HG02943 (cell line): ENCODE data around the gene FGFBP2.

Experiments
- ATAC-seq: cut with Tn5 transposase; IDR thresholded peaks from one replicate; pipeline ENCODE4 v1.9.1; 2021; ENCODE audit warnings: mild to moderate bottlenecking, low read depth, moderate library complexity; ENCODE audit not compliant: unreplicated experiment

FGFBP2 gene

DNA sequence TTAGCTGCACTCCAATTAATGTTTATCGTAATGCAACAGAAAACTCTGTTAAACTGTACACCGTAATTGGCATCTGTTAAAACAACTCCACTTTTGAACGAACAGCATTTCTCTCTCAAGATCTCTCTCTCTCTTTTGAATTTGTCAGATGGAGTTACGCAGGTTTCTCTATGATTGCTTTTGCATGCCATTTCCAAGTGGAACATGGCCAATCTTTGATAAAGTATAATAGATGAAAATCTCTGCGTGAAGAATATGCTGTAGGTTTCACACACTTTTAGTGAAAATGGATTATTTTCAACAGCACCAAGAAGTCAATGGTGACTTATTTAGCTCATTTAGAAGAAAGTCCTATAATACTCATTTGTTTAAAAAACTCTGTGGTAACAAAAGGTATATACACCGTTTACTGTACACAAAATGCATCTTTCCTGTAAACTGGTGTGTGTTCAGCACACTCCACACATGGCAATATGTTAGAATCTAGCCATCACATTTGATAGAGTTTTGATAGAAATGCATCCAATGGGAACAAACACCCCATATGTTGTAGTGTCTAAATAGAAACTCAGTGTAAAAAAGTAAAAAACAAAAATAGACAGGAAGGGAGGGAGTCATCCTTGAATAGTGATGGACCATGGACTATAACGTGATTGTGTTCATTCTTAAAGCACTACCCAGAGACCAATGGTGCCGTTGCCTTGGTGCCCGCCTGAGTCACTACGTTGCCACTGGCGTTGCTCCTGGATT lies 5.8 kb upstream of the FGFBP2 start:
- ATAC-seq = no peak

DNA sequence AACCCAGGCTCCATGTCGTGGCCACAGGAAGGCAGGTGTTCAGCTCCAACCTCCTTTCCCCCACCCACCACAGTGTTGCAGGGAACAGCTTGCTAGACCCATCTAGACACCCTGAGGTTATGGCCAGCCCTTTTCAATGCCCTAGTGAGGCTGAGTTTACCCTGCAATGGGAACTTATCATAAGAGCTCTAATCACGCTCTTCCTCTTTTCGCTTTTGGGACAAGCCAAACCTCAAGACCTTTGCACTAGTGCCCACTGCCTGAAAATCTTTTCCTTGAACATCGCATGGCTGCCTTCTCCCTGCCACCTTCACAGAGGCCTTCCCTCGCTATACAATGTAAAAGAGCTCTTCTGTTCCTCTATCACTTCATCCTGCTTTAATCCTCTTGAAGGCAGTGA lies 2.4 kb upstream of the FGFBP2 start:
- no peak for ATAC-seq

DNA sequence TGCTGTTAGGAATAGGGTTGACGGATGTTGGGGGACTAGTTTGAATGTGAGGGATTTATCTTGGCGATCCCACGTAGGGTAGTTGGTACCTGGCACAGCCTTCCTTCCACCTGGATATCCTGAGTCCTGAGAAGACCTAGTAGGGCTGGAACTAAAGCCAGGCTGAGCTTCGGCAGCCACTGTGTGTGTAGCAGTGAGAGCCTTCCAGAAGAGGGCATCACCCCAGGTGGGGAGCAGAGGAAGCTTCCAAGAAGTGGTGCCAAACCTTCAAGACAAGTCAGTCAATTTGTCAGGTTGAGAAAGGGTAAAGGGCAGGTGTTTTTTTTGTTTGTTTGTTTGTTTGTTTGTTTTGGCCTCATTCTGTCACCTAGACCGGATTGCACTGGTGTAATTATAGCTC lies 1.2 kb upstream of the FGFBP2 start:
- no peak for ATAC-seq

DNA sequence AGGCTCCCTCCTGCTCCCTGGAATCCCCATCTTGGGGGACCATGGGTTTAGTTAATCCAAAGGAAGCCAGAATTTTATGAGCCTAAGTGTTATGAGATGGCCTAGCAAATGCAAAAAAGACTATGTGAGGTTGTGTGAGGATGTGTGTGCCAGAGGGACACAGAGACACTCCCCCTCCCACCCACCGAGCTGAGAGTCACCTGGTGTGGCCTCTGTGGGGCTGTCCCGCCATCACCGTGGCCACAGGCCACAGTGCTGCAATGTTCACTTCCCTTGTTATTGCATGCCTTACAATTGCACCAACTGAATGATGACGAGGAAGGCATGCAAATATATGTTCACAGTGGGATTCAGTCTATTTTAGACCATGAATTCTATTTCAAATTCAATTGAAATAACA lies 601 bp upstream of the FGFBP2 start:
- no peak for ATAC-seq

DNA sequence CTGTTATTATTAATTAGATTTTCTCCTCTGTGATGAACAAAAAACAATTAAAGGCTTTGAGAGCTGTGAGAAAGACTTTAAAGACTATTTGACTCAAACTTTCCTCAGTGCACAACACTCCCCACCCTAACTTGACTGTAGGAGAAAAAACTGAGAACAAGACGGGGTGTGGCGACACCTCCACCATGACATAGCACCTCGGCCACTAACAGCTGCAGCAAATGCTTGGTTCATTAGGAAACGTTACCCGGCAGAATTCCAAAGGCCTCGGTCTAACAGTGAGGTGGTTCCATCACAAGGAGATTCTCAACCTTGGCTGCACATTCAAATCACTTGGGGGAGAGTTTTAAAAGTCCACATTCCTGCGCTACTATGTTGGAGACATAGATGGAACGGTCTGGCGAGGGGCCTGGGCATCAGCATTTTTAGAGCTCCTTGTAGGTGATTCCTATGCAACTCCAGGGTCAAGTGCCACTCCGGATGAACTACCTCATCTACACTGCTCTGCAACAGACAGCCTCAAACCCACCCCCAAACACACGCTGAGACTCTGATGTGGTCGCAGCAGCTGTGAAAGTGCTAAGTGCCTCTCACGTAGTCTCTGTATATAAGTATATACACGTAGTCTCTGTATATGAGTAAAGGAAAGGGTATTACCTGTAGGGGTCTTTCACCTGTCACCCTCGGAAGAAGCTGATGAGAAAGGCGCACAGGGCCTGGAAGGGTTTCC lies 1.0 kb downstream of the FGFBP2 start:
- ATAC-seq = no peak

DNA sequence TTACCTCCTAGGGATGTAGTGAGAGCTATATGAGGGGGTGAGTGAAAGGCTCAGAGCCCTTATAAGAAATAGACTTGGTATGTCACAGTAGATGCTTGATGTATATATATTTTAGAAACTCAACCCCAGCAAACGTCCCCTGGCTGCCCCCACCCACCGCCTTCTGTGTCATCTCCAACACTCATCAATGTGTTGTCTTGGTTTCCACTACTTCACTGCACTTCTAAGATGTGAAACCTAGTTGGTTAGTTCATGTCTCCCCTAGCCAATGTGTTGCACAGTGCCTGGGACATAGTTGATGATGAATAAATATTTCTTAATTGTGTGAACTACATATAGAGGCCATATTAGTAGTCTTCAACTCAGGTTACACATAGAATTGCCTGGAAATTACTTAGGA lies 4.4 kb downstream of the FGFBP2 start:
- ATAC-seq = no peak

DNA sequence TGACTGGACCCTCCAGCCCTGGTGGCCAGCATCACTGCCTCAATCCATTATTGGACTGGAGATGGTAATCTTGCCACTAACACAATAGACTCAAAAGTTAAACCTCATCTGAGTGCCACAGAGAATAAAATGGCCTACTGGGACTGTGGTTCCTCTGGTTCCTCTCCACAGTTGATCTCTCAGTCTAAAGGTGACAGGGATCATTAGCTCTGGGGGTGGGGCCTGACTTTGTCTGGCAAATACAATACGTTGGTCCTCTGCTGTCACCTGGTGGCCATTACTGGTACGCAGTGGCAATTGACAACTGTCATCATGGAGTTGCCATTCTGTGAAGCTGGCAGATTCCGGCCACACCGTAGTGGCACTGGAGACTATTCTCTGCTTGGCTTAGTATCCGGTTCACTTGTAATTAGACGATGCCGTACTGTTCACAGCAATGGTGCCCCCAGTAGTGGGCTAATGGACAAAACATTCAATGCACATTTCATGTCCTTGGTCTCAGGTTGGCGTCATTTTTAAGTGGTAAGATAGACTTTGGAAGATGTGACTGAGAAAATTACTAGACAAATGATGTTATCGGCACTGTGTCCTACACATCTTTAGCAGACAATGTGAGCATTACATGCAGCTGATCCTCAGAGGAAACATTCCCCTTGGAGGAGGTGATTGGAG lies 6.7 kb downstream of the FGFBP2 start:
- peak; percentile 93 for ATAC-seq

DNA sequence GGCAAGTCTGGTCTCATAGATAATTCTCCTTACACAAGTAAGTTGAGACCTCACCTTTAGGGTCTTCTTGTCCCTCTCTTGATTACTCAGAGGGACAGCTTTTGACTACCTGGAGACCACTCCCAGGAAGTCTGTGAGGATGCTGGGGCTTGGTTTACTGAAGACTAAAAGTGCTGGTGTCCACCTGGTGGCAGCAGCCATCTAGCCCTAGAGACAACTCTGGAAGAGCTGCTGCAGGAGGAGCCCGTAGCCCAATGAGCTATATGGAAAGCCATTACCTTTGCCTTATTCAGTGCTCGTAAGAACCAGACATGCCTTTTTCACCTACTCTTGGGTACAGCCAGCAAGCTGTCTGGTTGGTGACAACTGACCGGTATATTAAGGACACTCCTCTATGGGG lies 7.3 kb downstream of the FGFBP2 start:
- ATAC-seq = no peak

DNA sequence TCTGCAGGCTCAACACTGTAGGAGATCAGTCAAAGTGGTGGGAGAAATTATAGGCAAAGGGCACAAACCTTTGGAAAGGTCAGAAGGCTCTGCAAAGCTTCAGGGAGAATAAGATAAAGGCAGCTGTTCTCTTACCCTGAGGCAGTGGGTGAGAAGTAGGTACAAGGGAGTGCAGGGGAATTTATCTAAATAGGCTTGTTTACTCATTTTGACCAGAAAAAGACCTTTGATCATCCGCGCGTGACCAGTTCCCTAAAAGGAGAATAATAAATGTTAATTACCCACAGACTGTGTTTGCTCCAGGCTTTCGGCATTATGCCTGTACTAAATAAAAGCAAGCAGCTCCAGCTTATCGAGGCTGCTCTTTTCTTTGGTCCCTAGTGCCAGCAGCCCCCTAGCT lies 9.3 kb downstream of the FGFBP2 start:
- no peak for ATAC-seq

GRCh38 chr4:15951781-15952180 lies 11.2 kb downstream of the FGFBP2 start:
- no peak for ATAC-seq

DNA sequence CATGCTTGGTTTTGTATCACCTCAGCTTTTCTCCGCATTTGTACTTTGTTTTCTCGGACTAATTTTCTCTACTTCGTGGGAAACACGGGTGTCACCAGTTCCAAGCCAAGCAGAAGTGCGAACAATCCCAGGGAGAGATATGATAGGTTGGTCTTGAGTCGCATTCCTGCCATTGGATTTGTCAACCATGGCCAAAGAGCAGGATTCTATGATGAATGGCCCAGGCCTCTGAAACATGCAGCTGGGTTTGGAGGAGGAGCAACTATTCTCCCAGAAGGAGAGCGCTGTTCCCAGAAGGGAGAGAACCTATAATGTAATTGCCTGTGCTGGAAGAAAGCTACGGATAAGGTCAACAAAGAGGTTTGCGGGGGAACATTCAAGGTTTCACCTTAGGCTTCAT lies 14.1 kb downstream of the FGFBP2 start:
- ATAC-seq = no peak

DNA sequence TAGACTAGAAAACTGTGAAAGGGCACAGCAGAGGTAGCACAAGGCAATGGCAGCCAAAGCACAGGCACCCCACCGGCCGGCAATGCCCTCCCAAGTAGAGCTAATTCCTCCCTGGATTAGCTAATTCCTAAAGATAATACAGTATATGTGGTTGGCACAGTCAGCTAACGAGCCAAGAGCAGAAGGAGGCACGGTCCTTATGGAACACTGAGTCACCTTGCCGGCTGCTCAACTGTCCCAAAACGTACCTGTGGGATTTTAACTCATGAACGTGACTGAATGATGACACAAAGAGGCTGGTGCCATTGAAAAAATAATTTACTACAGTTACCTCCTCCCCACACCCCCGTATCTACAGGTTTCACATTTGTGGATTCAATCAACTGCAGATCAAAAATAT lies 15.3 kb downstream of the FGFBP2 start:
- ATAC-seq = no peak

DNA sequence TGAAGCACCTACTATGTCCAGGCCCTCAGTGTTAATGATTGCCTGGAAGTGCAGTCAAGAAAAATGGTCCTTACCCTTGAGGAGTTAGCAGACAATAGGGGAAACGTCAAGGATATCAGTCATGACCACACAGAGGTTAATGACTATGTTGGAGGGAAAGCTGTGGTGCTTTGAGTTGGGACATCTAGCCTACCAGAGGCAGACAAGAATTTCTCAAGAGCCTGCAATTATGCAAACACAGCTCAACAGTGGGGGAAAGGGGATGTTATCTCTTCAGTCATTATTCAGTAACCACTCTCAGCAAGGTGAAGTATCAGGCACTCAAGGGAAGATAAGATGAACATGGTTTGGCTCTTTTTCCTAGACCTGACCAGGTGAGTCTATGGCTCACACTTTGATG lies 17.5 kb downstream of the FGFBP2 start:
- ATAC-seq = no peak

DNA sequence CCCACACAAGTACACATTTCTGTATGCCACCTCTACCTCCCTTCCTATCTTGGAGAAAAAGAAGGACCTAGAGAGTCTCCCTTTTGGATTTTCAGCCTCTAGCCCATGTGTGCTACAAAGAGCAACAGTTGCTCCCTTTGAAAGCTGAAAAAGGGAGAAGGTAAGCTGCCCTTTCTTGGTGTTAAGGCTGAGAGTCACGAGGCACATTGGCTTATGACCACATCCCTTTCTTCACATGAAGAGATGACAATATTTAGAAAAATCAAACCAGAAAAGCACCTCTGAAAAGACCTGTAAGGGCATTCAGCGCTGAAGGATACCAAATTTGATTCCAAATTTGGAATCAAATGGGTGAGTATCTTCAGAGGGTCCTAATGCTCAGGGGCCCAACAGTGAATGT lies 18.1 kb downstream of the FGFBP2 start:
- no peak for ATAC-seq

- ATAC-seq = no peak
These were observed 20.7 kb downstream of the FGFBP2 start for GRCh38 chr4:15942283-15942682.

DNA sequence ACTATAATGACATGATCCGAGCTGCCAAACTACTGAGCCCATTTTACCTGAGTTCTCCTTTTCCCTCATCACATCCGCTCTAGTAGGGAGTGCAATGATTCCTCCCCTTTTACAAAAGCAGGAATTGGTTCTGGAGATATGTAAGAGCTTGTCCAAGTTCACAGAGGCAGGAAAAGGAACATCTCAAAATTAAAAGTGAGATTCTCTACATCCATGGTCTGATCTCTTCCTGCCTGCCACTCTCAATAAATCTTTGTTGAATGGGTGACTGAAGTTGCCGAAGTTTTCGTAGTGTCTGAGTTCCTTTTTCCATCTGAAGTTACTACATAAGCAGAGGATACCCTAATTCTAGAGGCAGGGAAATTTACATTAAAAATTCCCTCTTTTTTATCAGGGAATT lies 24.3 kb downstream of the FGFBP2 start, which contains the start of gene FGFBP1:
Gene FGFBP1, minus strand, starts transcription at position 101 of the 400 bp plus-strand sequence. CDS start 2,108 bp downstream, outside the sequence.
- no peak for ATAC-seq

GRCh38 chr4:15938182-15938581 lies 24.8 kb downstream of the FGFBP2 start:
- no peak for ATAC-seq

- ATAC-seq = no peak
These were observed 26.5 kb downstream of the FGFBP2 start for GRCh38 chr4:15936495-15936894.

GRCh38 chr4:15935504-15936402 lies 27.2 kb downstream of the FGFBP2 start:
- ATAC-seq = no peak

GRCh38 chr4:15934259-15934658 lies 28.7 kb downstream of the FGFBP2 start:
- ATAC-seq = no peak
